K562 (cell line): ENCODE results near the gene RASGRP1. TPM values are rescaled to one million over a fixed set of nuclear protein-coding genes. Genes with fewer than 3 reads are reported as not detected.

Experiments used
- FOXK2 ChIP-seq, 2 experiments: fragments of 450-650 bp; IDR thresholded peaks in 1 of 2; conservative IDR thresholded peaks in 1 of 2; 2 replicates each; pipeline ENCODE4 v1.6.1; 2016; ENCODE audit warnings: low read depth in 2 of 2, mild to moderate bottlenecking in 1 of 2
- GTF2A2 ChIP-seq: IDR thresholded peaks from 2 replicates; pipeline ENCODE4 v1.6.1; 2016; ENCODE audit warnings: mild to moderate bottlenecking, missing genetic modification characterization, missing compliant biosample characterization
- HNRNPK ChIP-seq: fragments of 200-400 bp; formaldehyde crosslinking; IDR thresholded peaks from one replicate; pipeline ENCODE4 v1.6.1; 2018; ENCODE audit warnings: mild to moderate bottlenecking, low read depth, low read length; ENCODE audit not compliant: poor library complexity, severe bottlenecking
- HNRNPUL1 ChIP-seq: fragments of 200-400 bp; formaldehyde crosslinking; IDR thresholded peaks from 2 replicates; pipeline ENCODE4 v1.6.1; 2017; ENCODE audit warnings: low read length
- KAT2B ChIP-seq: IDR thresholded peaks from one replicate; pipeline ENCODE4 v1.6.1; 2012; ENCODE audit warnings: low read depth, mild to moderate bottlenecking, control low read depth, inconsistent platforms, low read length, moderate library complexity
- MCM7 ChIP-seq, 2 experiments: fragments of 450-650 bp; IDR thresholded peaks; 2 replicates each; pipeline ENCODE4 v1.6.1; 2016 to 2018
- SRSF3 ChIP-seq: fragments of 200-400 bp; formaldehyde crosslinking; IDR thresholded peaks from 2 replicates; pipeline ENCODE4 v1.6.1; 2016; ENCODE audit warnings: mild to moderate bottlenecking, low read length, moderate library complexity; ENCODE audit not compliant: insufficient read depth
- U2AF1 ChIP-seq: fragments of 200-400 bp; formaldehyde crosslinking; optimal IDR thresholded peaks from 2 replicates; pipeline ENCODE3; 2017; ENCODE audit warnings: mild to moderate bottlenecking, low read depth, low read length, moderate library complexity
- ZBTB1 ChIP-seq: sonication (generic); formaldehyde crosslinking; IDR thresholded peaks from 2 replicates; pipeline ENCODE4 v1.8.1; 2023; ENCODE audit warnings: missing genetic modification reagents, low read depth, mild to moderate bottlenecking, borderline replicate concordance
- ZNF436 ChIP-seq: fragments of 250-450, 450-650 bp; sonication (Bioruptor Pico); formaldehyde crosslinking; IDR thresholded peaks from 2 replicates; pipeline ENCODE4 v1.7.0; 2020; ENCODE audit warnings: mild to moderate bottlenecking
- polyA plus RNA-seq, 8 experiments: library from polyadenylated mRNA; depleted of rRNA in 4 of 8; stranded (reverse) in 5 of 8; unstranded in 3 of 8; fragments of >200 nt; fragmentation: Nextera tagmentation in 2 of 8; fragmentation: Illumina TruSeq in 1 of 8; extraction: Ambion mirVana in 2 of 8; extraction: Trizol in 1 of 8; gene quantifications; 2 replicates each; pipeline versions ENCODE4 v1.2.1 to v1.2.3, GENCODE V29; 2011 to 2014; ENCODE audit warnings: inconsistent platforms in 1 of 8, missing spikeins in 1 of 8
- total RNA-seq, 7 experiments: library from RNA; depleted of rRNA in 6 of 7; stranded (reverse); fragments of >200 nt in 6 of 7; fragmentation: Illumina TruSeq in 2 of 7; extraction: Trizol in 2 of 7; gene quantifications; 2 replicates each; pipeline versions ENCODE4 v1.2.1 to v1.2.3, GENCODE V29; 2011 to 2021; ENCODE audit warnings: low replicate concordance in 1 of 7
- TF ChIP-seq, protein P1 (sequence below): sonication (generic); formaldehyde crosslinking; IDR thresholded peaks from 2 replicates; pipeline ENCODE4 v1.8.1; 2022; ENCODE audit warnings: missing genetic modification reagents
- TF ChIP-seq, protein P2 (sequence below), 2 experiments: fragments of 450-650 bp; IDR thresholded peaks; 2 replicates each; pipeline ENCODE4 v1.6.1; 2016
- TF ChIP-seq, protein P3 (sequence below): fragments of 450-650 bp; formaldehyde crosslinking; IDR thresholded peaks from 2 replicates; pipeline ENCODE4 v1.4.0; 2022; ENCODE audit warnings: missing genetic modification characterization
- TF ChIP-seq, protein P4 (sequence below): fragments of 250-450 bp; sonication (Bioruptor Pico); IDR thresholded peaks from 2 replicates; pipeline ENCODE4 v1.4.0; 2020
- TF ChIP-seq, protein P5 (sequence below): IDR thresholded peaks from 2 replicates; pipeline ENCODE4 v1.6.1; 2014; ENCODE audit warnings: antibody characterized with exemption

Gene RASGRP1
- total and polyA plus RNA-seq, 9 of the 15 experiments (the other 6 are each of a cell fraction or from before 2014, with no cell fraction given) = 0.14 to 0.72 (median 0.31) TPM

DNA sequence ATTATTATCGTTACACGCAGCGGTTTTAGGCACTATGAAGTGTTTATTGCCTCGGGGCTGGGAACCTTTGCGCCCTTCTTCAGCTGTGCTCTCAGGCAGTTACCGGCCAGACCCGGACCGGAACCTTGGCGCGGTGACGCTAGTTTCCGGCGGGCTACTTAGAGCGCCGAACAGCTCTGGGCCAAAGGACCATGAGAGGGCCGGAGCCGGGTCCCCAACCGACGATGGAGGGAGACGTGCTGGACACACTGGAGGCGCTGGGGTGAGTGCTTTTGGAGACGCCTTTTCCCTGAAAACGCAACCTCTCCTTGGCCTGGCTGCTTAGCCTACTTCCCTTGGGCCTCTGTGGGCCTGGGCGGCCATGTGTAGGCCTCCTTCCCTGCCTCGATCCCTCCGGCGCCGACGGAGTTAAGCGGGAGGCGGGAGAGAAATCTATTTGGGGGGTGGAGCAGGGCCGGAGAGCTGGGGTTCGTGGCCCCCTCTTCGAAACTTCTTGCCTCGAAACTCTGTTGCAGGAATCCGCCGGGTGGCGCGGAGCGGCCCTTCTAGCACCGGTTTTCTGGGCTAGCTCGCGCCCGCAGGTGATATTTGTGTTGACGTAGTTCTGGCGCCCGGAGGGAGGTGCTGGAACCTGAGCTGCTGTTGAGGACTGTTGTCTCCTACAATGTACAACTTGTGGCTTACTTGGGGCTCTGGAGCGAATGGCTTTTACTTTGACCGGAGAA lies 110.5 kb downstream of the RASGRP1 start, which contains the start of gene FAM98B (continued):
- TF ChIP-seq, protein P1, sequence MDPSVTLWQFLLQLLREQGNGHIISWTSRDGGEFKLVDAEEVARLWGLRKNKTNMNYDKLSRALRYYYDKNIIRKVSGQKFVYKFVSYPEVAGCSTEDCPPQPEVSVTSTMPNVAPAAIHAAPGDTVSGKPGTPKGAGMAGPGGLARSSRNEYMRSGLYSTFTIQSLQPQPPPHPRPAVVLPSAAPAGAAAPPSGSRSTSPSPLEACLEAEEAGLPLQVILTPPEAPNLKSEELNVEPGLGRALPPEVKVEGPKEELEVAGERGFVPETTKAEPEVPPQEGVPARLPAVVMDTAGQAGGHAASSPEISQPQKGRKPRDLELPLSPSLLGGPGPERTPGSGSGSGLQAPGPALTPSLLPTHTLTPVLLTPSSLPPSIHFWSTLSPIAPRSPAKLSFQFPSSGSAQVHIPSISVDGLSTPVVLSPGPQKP = no peak
- TF ChIP-seq, protein P2, sequence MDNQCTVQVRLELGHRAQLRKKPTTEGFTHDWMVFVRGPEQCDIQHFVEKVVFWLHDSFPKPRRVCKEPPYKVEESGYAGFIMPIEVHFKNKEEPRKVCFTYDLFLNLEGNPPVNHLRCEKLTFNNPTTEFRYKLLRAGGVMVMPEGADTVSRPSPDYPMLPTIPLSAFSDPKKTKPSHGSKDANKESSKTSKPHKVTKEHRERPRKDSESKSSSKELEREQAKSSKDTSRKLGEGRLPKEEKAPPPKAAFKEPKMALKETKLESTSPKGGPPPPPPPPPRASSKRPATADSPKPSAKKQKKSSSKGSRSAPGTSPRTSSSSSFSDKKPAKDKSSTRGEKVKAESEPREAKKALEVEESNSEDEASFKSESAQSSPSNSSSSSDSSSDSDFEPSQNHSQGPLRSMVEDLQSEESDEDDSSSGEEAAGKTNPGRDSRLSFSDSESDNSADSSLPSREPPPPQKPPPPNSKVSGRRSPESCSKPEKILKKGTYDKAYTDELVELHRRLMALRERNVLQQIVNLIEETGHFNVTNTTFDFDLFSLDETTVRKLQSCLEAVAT (IDR thresholded peaks at IDR 0.05) = peak in 1 of 2 experiments; percentile 23; a peak in 1 of 4 replicates
- TF ChIP-seq, protein P3, sequence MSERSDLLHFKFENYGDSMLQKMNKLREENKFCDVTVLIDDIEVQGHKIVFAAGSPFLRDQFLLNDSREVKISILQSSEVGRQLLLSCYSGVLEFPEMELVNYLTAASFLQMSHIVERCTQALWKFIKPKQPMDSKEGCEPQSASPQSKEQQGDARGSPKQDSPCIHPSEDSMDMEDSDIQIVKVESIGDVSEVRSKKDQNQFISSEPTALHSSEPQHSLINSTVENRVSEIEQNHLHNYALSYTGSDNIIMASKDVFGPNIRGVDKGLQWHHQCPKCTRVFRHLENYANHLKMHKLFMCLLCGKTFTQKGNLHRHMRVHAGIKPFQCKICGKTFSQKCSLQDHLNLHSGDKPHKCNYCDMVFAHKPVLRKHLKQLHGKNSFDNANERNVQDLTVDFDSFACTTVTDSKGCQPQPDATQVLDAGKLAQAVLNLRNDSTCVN (CRISPR knock-in tag) = no peak
- TF ChIP-seq HNRNPK (no peak), ZNF436 (no peak), ZBTB1 (CRISPR knock-in tag) (no peak), U2AF1 (no peak), GTF2A2 (0 out of 2 replicates have a peak, but pooled peaks have one; percentile 17), KAT2B (no peak), SRSF3 (no peak), HNRNPUL1 (no peak), MCM7 (IDR thresholded peaks at IDR 0.05) (no peak), FOXK2 (conservative IDR thresholded peaks at IDR 0.05 in 1 of 2, IDR thresholded peaks at IDR 0.05 in 1 of 2; ENCODE audit: low read depth in 2 of 2) (peak; percentile 45 to 62; a peak in 2 of 4 replicates)
- TF ChIP-seq, protein P4, sequence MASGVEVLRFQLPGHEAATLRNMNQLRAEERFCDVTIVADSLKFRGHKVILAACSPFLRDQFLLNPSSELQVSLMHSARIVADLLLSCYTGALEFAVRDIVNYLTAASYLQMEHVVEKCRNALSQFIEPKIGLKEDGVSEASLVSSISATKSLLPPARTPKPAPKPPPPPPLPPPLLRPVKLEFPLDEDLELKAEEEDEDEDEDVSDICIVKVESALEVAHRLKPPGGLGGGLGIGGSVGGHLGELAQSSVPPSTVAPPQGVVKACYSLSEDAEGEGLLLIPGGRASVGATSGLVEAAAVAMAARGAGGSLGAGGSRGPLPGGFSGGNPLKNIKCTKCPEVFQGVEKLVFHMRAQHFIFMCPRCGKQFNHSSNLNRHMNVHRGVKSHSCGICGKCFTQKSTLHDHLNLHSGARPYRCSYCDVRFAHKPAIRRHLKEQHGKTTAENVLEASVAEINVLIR (CRISPR knock-in tag) = peak; percentile 56; the same call in 1 of the 2 replicates
- TF ChIP-seq, protein P5, sequence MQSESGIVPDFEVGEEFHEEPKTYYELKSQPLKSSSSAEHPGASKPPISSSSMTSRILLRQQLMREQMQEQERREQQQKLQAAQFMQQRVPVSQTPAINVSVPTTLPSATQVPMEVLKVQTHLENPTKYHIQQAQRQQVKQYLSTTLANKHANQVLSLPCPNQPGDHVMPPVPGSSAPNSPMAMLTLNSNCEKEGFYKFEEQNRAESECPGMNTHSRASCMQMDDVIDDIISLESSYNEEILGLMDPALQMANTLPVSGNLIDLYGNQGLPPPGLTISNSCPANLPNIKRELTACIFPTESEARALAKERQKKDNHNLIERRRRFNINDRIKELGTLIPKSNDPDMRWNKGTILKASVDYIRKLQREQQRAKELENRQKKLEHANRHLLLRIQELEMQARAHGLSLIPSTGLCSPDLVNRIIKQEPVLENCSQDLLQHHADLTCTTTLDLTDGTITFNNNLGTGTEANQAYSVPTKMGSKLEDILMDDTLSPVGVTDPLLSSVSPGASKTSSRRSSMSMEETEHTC = no peak
